ENCODE data around the gene RUNDC3A. TPM values are rescaled to one million over a fixed set of nuclear protein-coding genes. Genes with fewer than 3 reads are reported as not detected.

The RUNDC3A gene
- total RNA-seq, 2 donors from 2014 or later = 1.7 to 4.5 TPM

- no peak overlapping the region for H3K4me3 ChIP-seq
- peaks cover 32% of the 10 kb centered on the region for H3K36me3 ChIP-seq
- no peak for TF ChIP-seq CTCF (IDR thresholded peaks at IDR 0.05)
- H3K27ac ChIP-seq = no peak overlapping the region
- H3K4me1 ChIP-seq = peaks cover 0 to 18% of the 10 kb centered on the region in 2 donors
- no peak for DNase-seq (ENCODE audit: low spot score)
- H3K27me3 ChIP-seq = no peaks in the 10 kb centered on the region
- no peaks in the 10 kb centered on the region for H3K9me3 ChIP-seq
These were observed 40.6 kb downstream of the RUNDC3A start for GRCh38 chr17:44348988-44349364.

- no peak for DNase-seq (ENCODE audit: low spot score)
- no peak for TF ChIP-seq CTCF (IDR thresholded peaks at IDR 0.05)
- H3K27ac ChIP-seq = no peak overlapping the region
- H3K4me1 ChIP-seq = peaks cover 0 to 13% of the 10 kb centered on the region in 2 donors
- H3K27me3 ChIP-seq = no peaks in the 10 kb centered on the region
- no peaks in the 10 kb centered on the region for H3K9me3 ChIP-seq
- no peak overlapping the region for H3K4me3 ChIP-seq
- peaks cover 32% of the 10 kb centered on the region for H3K36me3 ChIP-seq
These were observed 41.2 kb downstream of the RUNDC3A start for GRCh38 chr17:44349553-44350070.

GRCh38 chr17:44350733-44351226, 42.4 kb downstream of the RUNDC3A start:
- Histone ChIP-seq H3K27me3 (no peaks in the 10 kb centered on the region), H3K9me3 (no peaks in the 10 kb centered on the region), H3K27ac (no peak overlapping the region), H3K4me3 (no peak overlapping the region), H3K4me1 (peaks cover 0 to 7% of the 10 kb centered on the region in 2 donors), H3K36me3 (peaks cover 32% of the 10 kb centered on the region)
- no peak for DNase-seq (ENCODE audit: low spot score)
- TF ChIP-seq CTCF (IDR thresholded peaks at IDR 0.05) = peak; percentile 63 to 80

GRCh38 chr17:44351464-44351863, 43.1 kb downstream of the RUNDC3A start:
- Histone ChIP-seq H3K27ac (no peak overlapping the region), H3K4me3 (no peak overlapping the region), H3K27me3 (no peaks in the 10 kb centered on the region), H3K36me3 (peaks cover 32% of the 10 kb centered on the region), H3K9me3 (no peaks in the 10 kb centered on the region), H3K4me1 (peaks cover 0 to under 1% of the 10 kb centered on the region in 2 donors)
- no peak for DNase-seq (ENCODE audit: low spot score)
- TF ChIP-seq CTCF (IDR thresholded peaks at IDR 0.05) = no peak

GRCh38 chr17:44351961-44352827, 43.8 kb downstream of the RUNDC3A start:
- no peak for DNase-seq (ENCODE audit: low spot score)
- TF ChIP-seq CTCF (IDR thresholded peaks at IDR 0.05) = no peak
- Histone ChIP-seq H3K36me3 (peaks cover 32% of the 10 kb centered on the region), H3K9me3 (no peaks in the 10 kb centered on the region), H3K4me1 (no peaks in the 10 kb centered on the region), H3K27ac (no peak overlapping the region), H3K27me3 (no peaks in the 10 kb centered on the region), H3K4me3 (no peak overlapping the region)
